Mucosa of rectum (tissue), 2 donors: ENCODE results near the gene ZNF454.

Experiments
- H3K27ac ChIP-seq, 2 donors: one replicate each; pipeline ENCODE4 v1.7.0; 2013; ENCODE audit warnings: inconsistent platforms in 2 of 2, low read depth in 2 of 2, low read length in 2 of 2
- H3K27me3 ChIP-seq, 2 donors: one replicate each; pipeline ENCODE4 v1.7.0; 2013; ENCODE audit warnings: low read length in 2 of 2; ENCODE audit not compliant: control insufficient read depth in 2 of 2, insufficient read depth in 2 of 2
- H3K36me3 ChIP-seq, 2 donors: one replicate each; pipeline ENCODE4 v1.7.0; 2013; ENCODE audit warnings: low read length in 2 of 2; ENCODE audit not compliant: control insufficient read depth in 2 of 2, insufficient read depth in 2 of 2
- H3K4me1 ChIP-seq, 2 donors: one replicate each; pipeline ENCODE4 v1.7.0; 2013; ENCODE audit warnings: low read length in 2 of 2, mild to moderate bottlenecking in 1 of 2; ENCODE audit not compliant: control insufficient read depth in 2 of 2, insufficient read depth in 2 of 2
- H3K4me3 ChIP-seq, 2 donors: one replicate each; pipeline ENCODE4 v1.7.0; 2013; ENCODE audit warnings: low read length in 2 of 2
- H3K9ac ChIP-seq, 2 donors: one replicate each; pipeline ENCODE4 v1.7.0; 2013; ENCODE audit warnings: low read length in 2 of 2, low read depth in 1 of 2, mild to moderate bottlenecking in 1 of 2
- H3K9me3 ChIP-seq, 2 donors: one replicate each; pipeline ENCODE4 v1.7.0; 2013; ENCODE audit warnings: low read length in 2 of 2; ENCODE audit not compliant: control insufficient read depth in 2 of 2
- donor health status: healthy.
- donor health status: Normal muscosa, but diverticular disease.

The ZNF454 gene

GRCh38 chr5:178993955-178994579 lies 53.1 kb downstream of the ZNF454 start:
- no peak overlapping the region for H3K4me3 ChIP-seq
- H3K36me3 ChIP-seq = no peaks in the 10 kb centered on the region
- H3K9ac ChIP-seq = no peak overlapping the region
- no peaks in the 10 kb centered on the region for H3K27me3 ChIP-seq
- no peaks in the 10 kb centered on the region for H3K4me1 ChIP-seq
- peaks cover 8 to 9% of the 10 kb centered on the region in 2 donors for H3K9me3 ChIP-seq
- no peak overlapping the region for H3K27ac ChIP-seq

DNA sequence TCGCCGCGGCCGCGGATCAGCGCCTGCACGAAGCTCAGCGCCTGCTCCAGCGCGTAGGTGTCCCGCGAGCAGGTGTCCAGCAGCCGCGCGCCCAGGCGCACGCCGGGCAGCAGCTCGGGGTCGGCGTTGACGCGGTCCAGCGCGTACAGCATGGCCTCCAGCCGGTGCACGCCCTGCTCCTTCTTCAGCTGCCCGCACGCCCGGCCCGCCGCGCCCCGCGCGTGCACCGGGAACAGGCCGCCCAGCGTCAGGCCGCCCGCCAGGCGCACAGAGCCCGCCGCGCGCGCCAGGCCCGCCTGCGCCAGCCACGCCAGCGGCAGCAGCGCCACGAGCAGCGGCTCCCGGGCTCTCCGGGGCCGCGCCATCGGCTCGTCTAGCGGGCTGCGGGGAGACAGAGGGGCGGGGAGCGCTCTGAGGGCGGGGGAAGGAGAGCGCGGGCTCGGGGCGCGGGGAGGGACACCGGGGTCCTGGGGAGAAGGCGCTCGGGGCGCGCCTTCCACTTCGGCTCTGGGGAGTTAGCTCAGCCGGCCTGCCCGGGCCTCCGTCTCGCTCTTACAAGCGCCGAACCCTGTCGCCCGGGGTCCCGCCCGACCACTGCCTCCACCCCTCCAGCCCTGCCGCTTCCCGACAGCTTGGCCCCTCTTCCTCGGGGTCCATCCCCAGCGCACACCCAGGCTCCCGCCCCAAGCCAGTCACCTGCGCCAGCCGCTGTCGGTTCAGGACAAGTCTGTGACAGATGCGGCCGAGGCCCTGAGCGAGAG lies 53.8 kb downstream of the ZNF454 start, which contains the start of gene GRM6:
GRM6 (minus strand) TSS at position 741 of the 761 bp plus-strand sequence; CDS start at position 365, 376 bp downstream.
- Histone ChIP-seq H3K36me3 (no peaks in the 10 kb centered on the region), H3K27ac (no peak within 1 kb of the TSS), H3K27me3 (no peaks in the 10 kb centered on the region), H3K4me1 (no peaks in the 10 kb centered on the region), H3K4me3 (no peak within 1 kb of the TSS), H3K9me3 (peaks cover 3 to 7% of the 10 kb centered on the region in 2 donors), H3K9ac (no peak within 1 kb of the TSS)

DNA sequence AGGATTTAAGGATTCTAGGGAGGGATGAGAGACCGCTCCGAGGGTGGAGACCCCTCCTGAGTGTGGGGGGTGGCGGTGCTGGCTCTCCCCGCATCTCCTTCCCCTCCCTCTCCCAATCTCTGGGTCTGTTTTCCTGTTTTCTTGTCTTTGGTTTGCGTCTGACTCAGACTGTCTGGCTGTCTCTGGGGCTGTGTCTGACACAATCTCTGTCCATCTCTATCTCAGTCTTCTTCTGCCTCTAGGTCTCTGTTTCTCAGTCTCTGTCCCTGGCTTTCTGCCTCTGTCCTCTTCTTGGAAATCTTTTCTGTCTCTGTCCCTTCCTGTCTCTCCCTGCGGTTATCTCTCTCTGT lies 54.3 kb downstream of the ZNF454 start:
- Histone ChIP-seq H3K9me3 (peaks cover 2 to 4% of the 10 kb centered on the region in 2 donors), H3K4me3 (no peak overlapping the region), H3K9ac (no peak overlapping the region), H3K36me3 (no peaks in the 10 kb centered on the region), H3K27me3 (no peaks in the 10 kb centered on the region), H3K4me1 (no peaks in the 10 kb centered on the region), H3K27ac (no peak overlapping the region)

DNA sequence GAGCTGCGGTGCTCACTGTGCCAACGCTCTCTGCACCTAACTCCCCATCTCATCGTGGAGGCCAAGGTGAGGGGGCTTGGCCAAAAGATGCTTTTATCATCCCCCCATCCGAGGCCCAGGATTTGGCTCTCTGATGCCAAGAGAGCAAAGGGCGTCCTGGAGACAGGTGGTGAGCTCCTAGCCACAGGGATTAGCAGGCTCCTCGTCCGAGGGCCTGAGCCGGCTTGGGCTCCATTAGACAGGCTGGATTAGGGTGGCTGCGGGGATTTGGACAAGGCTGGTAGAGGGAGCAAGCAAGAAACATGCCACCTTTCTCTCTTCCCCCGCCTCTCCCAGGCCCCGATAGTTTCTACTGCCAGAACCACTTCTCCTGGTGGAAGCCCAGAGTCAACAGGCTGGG lies 55.2 kb downstream of the ZNF454 start:
- Histone ChIP-seq H3K27ac (no peak overlapping the region), H3K4me3 (no peak overlapping the region), H3K9me3 (peaks cover 2 to 4% of the 10 kb centered on the region in 2 donors)

GRCh38 chr5:178997191-178997590 lies 56.2 kb downstream of the ZNF454 start:
- no peak overlapping the region for H3K4me3 ChIP-seq
- no peaks in the 10 kb centered on the region for H3K36me3 ChIP-seq
- H3K27me3 ChIP-seq = no peaks in the 10 kb centered on the region
- no peak overlapping the region for H3K9ac ChIP-seq
- no peak overlapping the region for H3K27ac ChIP-seq
- peaks cover 2% of the 10 kb centered on the region in 2 donors for H3K9me3 ChIP-seq
- H3K4me1 ChIP-seq = no peaks in the 10 kb centered on the region

More for the DNA sequence above, 55.2 kb downstream of the ZNF454 start:
- no peak overlapping the region for H3K9ac ChIP-seq
- no peaks in the 10 kb centered on the region for H3K36me3 ChIP-seq
- H3K4me1 ChIP-seq = no peaks in the 10 kb centered on the region
- no peaks in the 10 kb centered on the region for H3K27me3 ChIP-seq

DNA sequence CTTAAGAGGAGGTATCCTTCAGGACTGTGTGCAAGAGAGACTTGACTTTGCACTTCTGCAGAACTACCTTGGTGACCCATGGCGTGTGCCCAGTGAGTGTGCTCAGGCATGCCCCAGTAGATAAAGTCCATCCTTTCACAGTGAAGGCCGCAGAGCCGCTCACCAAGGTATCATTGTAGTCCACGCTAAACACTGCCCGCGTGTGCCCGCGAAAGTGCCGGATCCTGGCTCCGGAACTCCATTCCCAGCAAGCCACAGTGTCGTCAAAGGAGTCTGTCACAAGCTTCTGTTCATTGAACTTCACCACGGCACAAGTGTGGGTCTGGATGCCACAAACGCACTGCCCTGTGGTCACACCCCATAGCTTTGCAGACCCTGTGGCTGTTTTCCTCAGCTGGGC lies 57.4 kb downstream of the ZNF454 start:
- no peaks in the 10 kb centered on the region for H3K4me1 ChIP-seq
- H3K9me3 ChIP-seq = peaks cover 2% of the 10 kb centered on the region in 2 donors
- H3K4me3 ChIP-seq = no peak overlapping the region
- H3K9ac ChIP-seq = no peak overlapping the region
- no peaks in the 10 kb centered on the region for H3K36me3 ChIP-seq
- no peak overlapping the region for H3K27ac ChIP-seq
- no peaks in the 10 kb centered on the region for H3K27me3 ChIP-seq

GRCh38 chr5:179006564-179006963 lies 65.6 kb downstream of the ZNF454 start:
- H3K27me3 ChIP-seq = no peaks in the 10 kb centered on the region
- no peaks in the 10 kb centered on the region for H3K4me1 ChIP-seq
- no peak overlapping the region for H3K9ac ChIP-seq
- H3K9me3 ChIP-seq = peaks cover 0 to 3% of the 10 kb centered on the region in 2 donors
- no peaks in the 10 kb centered on the region for H3K36me3 ChIP-seq
- H3K27ac ChIP-seq = no peak overlapping the region
- no peak overlapping the region for H3K4me3 ChIP-seq

GRCh38 chr5:179008667-179009066 lies 67.7 kb downstream of the ZNF454 start:
- no peaks in the 10 kb centered on the region for H3K27me3 ChIP-seq
- H3K27ac ChIP-seq = no peak overlapping the region
- H3K36me3 ChIP-seq = no peaks in the 10 kb centered on the region
- no peaks in the 10 kb centered on the region for H3K4me1 ChIP-seq
- H3K9ac ChIP-seq = no peak overlapping the region
- peaks cover 0 to 3% of the 10 kb centered on the region in 2 donors for H3K9me3 ChIP-seq
- no peak overlapping the region for H3K4me3 ChIP-seq
